Left ventricle myocardium superior (tissue), 1 donor: Measurements from ENCODE around the gene FOXN1. TPM values are rescaled to one million over a fixed set of nuclear protein-coding genes. Genes with fewer than 3 reads are reported as not detected.

ENCODE experiments used
- ATAC-seq: fragments of 200-7000 bp; cut with Tn5 transposase; one replicate; pipeline ENCODE4 v1.9.1; 2020; ENCODE audit warnings: mild to moderate bottlenecking, moderate library complexity
- DNase-seq: peaks from one replicate; pipeline ENCODE4 v3.0.0-alpha.2; 2020
- intact Hi-C: fragments of 100-400 bp; cut with micrococcal nuclease; formaldehyde crosslinking; loops from one replicate; pipeline ENCODE4 v1.11.0; 2022
- total RNA-seq: library from RNA; stranded (reverse); fragmentation: NEBNext Ultra II Directional; extraction: Animal tissue kit (Norgen Biotek cat#: 25700); gene quantifications from one replicate; pipeline ENCODE4 v1.2.1, GENCODE V29; 2021
- donor health status: DM: no; HTN: yes; CAD: no; lungs with severe emphysema.

The FOXN1 gene
- total RNA-seq, 1 donor from 2014 or later = not detected

GRCh38 chr17:28494445-28495188 lies 11.5 kb upstream of the FOXN1 start:
- DNase-seq (peak; percentile 82), ATAC-seq (peak; percentile 85)
- intact Hi-C loops = loop anchor here (2.0 kb wide), 1 partner anchor 118 kb away; no protein-coding TSS in a partner anchor

- no peak for ATAC-seq
- intact Hi-C loops = loop anchor here (2.0 kb wide), 1 partner anchor 117 kb away; no protein-coding TSS in a partner anchor
- no peak for DNase-seq
Measured at GRCh38 chr17:28495635-28496034, 10.5 kb upstream of the FOXN1 start.

GRCh38 chr17:28497931-28498330 lies 8.2 kb upstream of the FOXN1 start:
- intact Hi-C loops = no loop called here
- ATAC-seq (no peak), DNase-seq (no peak)

GRCh38 chr17:28498652-28499363 lies 7.3 kb upstream of the FOXN1 start:
- ATAC-seq (no peak), DNase-seq (no peak)
- intact Hi-C loops = no loop called here

- DNase-seq (no peak), ATAC-seq (no peak)
- intact Hi-C loops = no loop called here
Measured at GRCh38 chr17:28499364-28499664, 6.8 kb upstream of the FOXN1 start.

- no peak for ATAC-seq
- intact Hi-C loops = no loop called here
- no peak for DNase-seq
Measured at GRCh38 chr17:28499684-28500357, 6.3 kb upstream of the FOXN1 start.

GRCh38 chr17:28500712-28501379 lies 5.3 kb upstream of the FOXN1 start:
- ATAC-seq (no peak), DNase-seq (no peak)
- intact Hi-C loops = no loop called here

GRCh38 chr17:28501421-28502284 lies 4.5 kb upstream of the FOXN1 start:
- DNase-seq = no peak
- no peak for ATAC-seq
- intact Hi-C loops = no loop called here

GRCh38 chr17:28503420-28503819 lies 2.7 kb upstream of the FOXN1 start:
- DNase-seq = no peak
- ATAC-seq = no peak
- intact Hi-C loops = no loop called here

- ATAC-seq = no peak
- intact Hi-C loops = no loop called here
- no peak for DNase-seq
Measured at GRCh38 chr17:28506763-28507487, 777 bp downstream of the FOXN1 start.

GRCh38 chr17:28507567-28508203 lies 1.5 kb downstream of the FOXN1 start:
- ATAC-seq = no peak
- intact Hi-C loops = no loop called here
- DNase-seq = no peak

GRCh38 chr17:28508211-28508724 lies 2.1 kb downstream of the FOXN1 start:
- no peak for ATAC-seq
- intact Hi-C loops = no loop called here
- DNase-seq = no peak

GRCh38 chr17:28509789-28510188 lies 3.6 kb downstream of the FOXN1 start:
- DNase-seq (no peak), ATAC-seq (peak; percentile 30)
- intact Hi-C loops = no loop called here

GRCh38 chr17:28511858-28512461 lies 5.8 kb downstream of the FOXN1 start:
- intact Hi-C loops = no loop called here
- no peak for DNase-seq

GRCh38 chr17:28513476-28513875 lies 7.3 kb downstream of the FOXN1 start:
- intact Hi-C loops = no loop called here
- DNase-seq = no peak
- ATAC-seq = no peak

More at GRCh38 chr17:28511858-28512461, 5.8 kb downstream of the FOXN1 start:
- ATAC-seq = no peak

GRCh38 chr17:28514561-28515002 lies 8.4 kb downstream of the FOXN1 start:
- intact Hi-C loops = no loop called here
- ATAC-seq = no peak
- DNase-seq = no peak

GRCh38 chr17:28515518-28515917 lies 9.4 kb downstream of the FOXN1 start:
- ATAC-seq = no peak
- intact Hi-C loops = no loop called here
- no peak for DNase-seq
